IPS-18a (cell line): Measurements from ENCODE around the gene PLSCR1.

ENCODE experiments used
- H3K27ac ChIP-seq: one replicate; pipeline ENCODE4 v1.5.1; 2013; ENCODE audit warnings: low read length
- H3K27me3 ChIP-seq: one replicate; pipeline ENCODE4 v1.6.1; 2013; ENCODE audit warnings: mild to moderate bottlenecking, low read length; ENCODE audit not compliant: control insufficient read depth, insufficient read depth
- H3K36me3 ChIP-seq: one replicate; pipeline ENCODE4 v1.6.1; 2013; ENCODE audit warnings: low read depth, low read length; ENCODE audit not compliant: control insufficient read depth
- H3K4me1 ChIP-seq: one replicate; pipeline ENCODE4 v1.6.1; 2013; ENCODE audit warnings: low read depth, low read length; ENCODE audit not compliant: control insufficient read depth
- H3K4me3 ChIP-seq: one replicate; pipeline ENCODE4 v1.5.1; 2013; ENCODE audit warnings: low read length
- H3K9ac ChIP-seq: one replicate; pipeline ENCODE4 v1.6.1; 2013; ENCODE audit warnings: mild to moderate bottlenecking, low read length, moderate library complexity
- H3K9me3 ChIP-seq: one replicate; pipeline ENCODE4 v1.6.1; 2013; ENCODE audit warnings: low read depth, low read length; ENCODE audit not compliant: control insufficient read depth

Gene PLSCR1

DNA sequence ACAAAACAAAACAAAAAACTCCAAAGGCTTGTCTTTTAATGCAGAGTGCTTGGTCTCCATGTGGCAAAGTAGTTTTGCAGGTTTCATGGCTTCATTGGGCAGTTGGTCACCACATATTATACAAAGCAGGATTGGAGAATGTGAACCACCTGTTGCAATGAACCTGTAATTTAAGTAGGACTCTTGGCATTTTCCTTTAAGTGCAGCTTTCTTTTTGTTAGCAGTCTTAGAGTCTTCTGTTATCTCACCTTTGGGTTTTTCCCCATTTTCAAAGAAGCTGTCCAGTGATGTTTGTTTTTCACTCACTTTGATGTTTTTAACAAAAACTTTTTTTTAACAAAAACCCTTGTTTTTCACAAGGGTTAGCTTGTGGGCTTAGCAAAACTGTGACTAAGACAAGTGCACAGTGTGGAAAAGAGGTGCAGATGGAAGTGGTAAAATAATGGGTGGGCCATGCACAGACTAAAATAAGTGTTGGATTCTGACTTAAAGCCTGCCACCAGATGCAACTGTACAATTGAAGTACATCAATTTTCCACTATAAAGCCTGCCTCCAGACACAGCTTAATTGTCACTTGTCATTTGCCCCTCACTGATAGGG, 2.9 kb upstream of the PLSCR1 start:
- H3K36me3 ChIP-seq = no peaks in the 10 kb centered on the region
- H3K4me3 ChIP-seq = no peak overlapping the region
- peaks cover 19% of the 10 kb centered on the region for H3K4me1 ChIP-seq
- H3K9ac ChIP-seq = no peak overlapping the region
- H3K27me3 ChIP-seq = no peaks in the 10 kb centered on the region
- no peaks in the 10 kb centered on the region for H3K9me3 ChIP-seq
- no peak overlapping the region for H3K27ac ChIP-seq

DNA sequence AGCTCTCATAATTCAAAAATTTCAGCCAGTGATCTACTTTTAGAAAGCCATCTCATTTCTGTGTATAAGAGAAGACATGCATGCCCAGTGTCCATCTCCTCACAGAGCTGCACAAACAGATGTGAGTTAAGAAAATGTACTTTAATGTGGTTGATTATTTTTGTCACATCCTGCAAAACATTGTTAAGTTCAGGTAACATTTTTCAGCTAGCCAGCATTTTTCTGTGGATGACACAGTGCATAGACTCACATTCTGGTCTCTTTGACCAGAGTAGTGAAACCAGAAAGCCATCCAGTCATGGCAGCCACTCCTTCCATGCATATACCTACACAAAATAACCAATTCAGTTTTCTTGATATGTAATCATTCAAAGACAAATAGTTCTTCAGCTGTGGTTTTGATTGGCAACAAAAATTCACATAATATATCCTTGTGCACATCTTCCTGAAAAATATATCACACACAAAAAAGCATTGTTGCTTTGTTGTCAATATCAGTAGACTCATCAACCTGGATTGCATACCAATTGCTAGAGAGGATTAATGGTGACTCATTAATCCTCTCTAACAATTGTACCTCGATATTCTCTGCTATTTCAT, 2.1 kb upstream of the PLSCR1 start:
- Histone ChIP-seq H3K27me3 (no peaks in the 10 kb centered on the region), H3K36me3 (no peaks in the 10 kb centered on the region), H3K4me3 (no peak overlapping the region), H3K9ac (no peak overlapping the region), H3K27ac (no peak overlapping the region), H3K4me1 (peaks cover 22% of the 10 kb centered on the region), H3K9me3 (no peaks in the 10 kb centered on the region)

- Histone ChIP-seq H3K4me3 (peak overlapping the region; percentile 80), H3K36me3 (peaks cover 3% of the 10 kb centered on the region), H3K27ac (no peak overlapping the region), H3K9ac (peak overlapping the region; percentile 76), H3K4me1 (peaks cover 15% of the 10 kb centered on the region), H3K27me3 (no peaks in the 10 kb centered on the region), H3K9me3 (no peaks in the 10 kb centered on the region)
Observed at GRCh38 chr3:146544929-146545528, 622 bp upstream of the PLSCR1 start.

- Histone ChIP-seq H3K27me3 (no peaks in the 10 kb centered on the region), H3K9me3 (no peaks in the 10 kb centered on the region), H3K4me3 (peak overlapping the region; percentile 80), H3K9ac (peak overlapping the region; percentile 76), H3K4me1 (peaks cover 9% of the 10 kb centered on the region), H3K36me3 (peaks cover 3% of the 10 kb centered on the region), H3K27ac (no peak overlapping the region)
Observed at GRCh38 chr3:146543461-146544001, 876 bp downstream of the PLSCR1 start.

DNA sequence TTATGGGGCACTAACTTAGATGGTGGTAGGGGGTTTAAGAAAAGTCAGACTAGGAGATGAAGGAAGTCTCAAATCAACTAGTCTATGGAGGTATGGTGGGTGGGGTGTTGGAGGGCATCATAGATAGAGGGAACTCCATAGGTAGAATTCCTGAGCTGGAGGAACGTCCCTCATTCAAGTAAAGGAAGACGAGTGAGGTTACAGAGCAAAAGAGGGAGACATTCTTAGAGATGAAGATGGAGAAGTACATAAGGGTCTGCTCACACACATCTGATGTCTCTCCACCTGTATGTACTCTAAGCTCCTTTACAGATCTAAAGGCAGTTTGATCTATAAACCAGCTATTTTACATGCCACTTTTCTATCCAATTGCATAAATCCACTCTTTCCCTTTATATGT, 1.4 kb downstream of the PLSCR1 start:
- Histone ChIP-seq H3K27ac (no peak overlapping the region), H3K4me1 (peaks cover 9% of the 10 kb centered on the region), H3K4me3 (peak overlapping the region; percentile 80)

GRCh38 chr3:146542179-146542578, 2.2 kb downstream of the PLSCR1 start:
- Histone ChIP-seq H3K9ac (no peak overlapping the region), H3K4me3 (no peak overlapping the region), H3K36me3 (peaks cover 3% of the 10 kb centered on the region), H3K27ac (no peak overlapping the region), H3K27me3 (no peaks in the 10 kb centered on the region), H3K9me3 (no peaks in the 10 kb centered on the region), H3K4me1 (peaks cover 9% of the 10 kb centered on the region)

More for the DNA sequence above, 1.4 kb downstream of the PLSCR1 start:
- Histone ChIP-seq H3K36me3 (peaks cover 3% of the 10 kb centered on the region), H3K9ac (no peak overlapping the region), H3K9me3 (no peaks in the 10 kb centered on the region), H3K27me3 (no peaks in the 10 kb centered on the region)

DNA sequence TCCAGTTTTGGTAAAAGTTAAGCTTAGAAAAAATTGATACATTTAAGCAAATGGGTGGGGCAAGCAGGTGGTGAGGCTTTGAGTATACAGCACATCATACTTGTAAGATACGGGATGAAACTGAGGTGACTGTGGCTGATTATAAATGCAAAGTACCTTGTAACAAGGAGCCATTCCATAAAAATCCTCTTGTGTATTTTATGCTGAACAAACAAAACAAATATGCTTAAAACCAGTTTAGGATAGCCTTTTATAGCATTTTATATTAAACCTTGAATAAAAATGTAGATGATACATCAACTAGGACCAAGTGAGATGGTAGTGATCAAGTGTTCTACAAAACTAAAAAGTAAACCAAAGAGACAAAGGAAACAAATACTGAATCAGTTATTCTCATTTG, 3.4 kb downstream of the PLSCR1 start:
- Histone ChIP-seq H3K27ac (no peak overlapping the region), H3K4me1 (peaks cover 13% of the 10 kb centered on the region), H3K9me3 (no peaks in the 10 kb centered on the region), H3K9ac (no peak overlapping the region), H3K4me3 (no peak overlapping the region), H3K36me3 (peaks cover 3% of the 10 kb centered on the region), H3K27me3 (no peaks in the 10 kb centered on the region)

DNA sequence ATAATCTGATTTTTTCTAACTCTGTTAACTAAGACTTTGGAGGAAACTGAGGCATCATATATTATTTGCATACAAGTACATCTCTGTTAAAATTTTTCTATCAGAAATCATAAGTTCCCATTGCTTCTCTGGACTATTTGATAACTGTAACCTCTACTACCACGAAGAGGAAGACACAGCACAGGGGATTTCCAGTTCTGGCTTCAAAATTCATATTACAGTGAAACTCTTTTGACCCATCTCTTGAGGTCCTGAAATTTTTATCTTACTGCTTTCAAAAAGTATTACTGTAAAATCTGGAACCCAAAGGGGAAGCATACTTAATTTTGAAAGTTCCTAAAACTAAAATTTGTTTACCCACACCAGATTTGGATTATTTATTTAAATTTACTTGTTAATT, 4.2 kb downstream of the PLSCR1 start:
- Histone ChIP-seq H3K9ac (no peak overlapping the region), H3K36me3 (peaks cover 3% of the 10 kb centered on the region), H3K4me1 (peaks cover 14% of the 10 kb centered on the region), H3K9me3 (no peaks in the 10 kb centered on the region), H3K27ac (no peak overlapping the region), H3K27me3 (no peaks in the 10 kb centered on the region), H3K4me3 (no peak overlapping the region)

DNA sequence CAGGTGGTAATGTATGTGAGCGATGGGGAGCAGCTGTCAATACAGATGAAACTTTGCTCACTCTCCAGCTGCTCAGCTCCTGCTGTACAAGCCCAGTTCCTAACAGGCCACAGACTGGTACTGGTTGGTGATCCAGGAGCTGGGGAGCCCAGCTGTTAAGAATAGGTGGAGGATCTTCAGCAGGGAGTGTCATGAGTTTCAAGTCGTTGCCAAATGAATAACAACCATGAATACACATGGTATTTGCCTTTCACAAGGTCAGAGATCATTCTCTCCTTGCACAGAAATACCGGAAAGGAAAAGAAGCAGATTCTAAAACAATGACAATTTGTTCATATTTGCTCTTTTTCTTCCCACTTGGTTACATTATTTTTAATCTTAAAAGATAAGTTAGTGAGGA, 5.1 kb downstream of the PLSCR1 start:
- H3K36me3 ChIP-seq = peaks cover 3% of the 10 kb centered on the region

GRCh38 chr3:146537603-146538002, 6.8 kb downstream of the PLSCR1 start:
- peaks cover 19% of the 10 kb centered on the region for H3K4me1 ChIP-seq
- no peaks in the 10 kb centered on the region for H3K27me3 ChIP-seq
- H3K9me3 ChIP-seq = no peaks in the 10 kb centered on the region
- H3K36me3 ChIP-seq = peaks cover 3% of the 10 kb centered on the region
- H3K27ac ChIP-seq = no peak overlapping the region
- no peak overlapping the region for H3K4me3 ChIP-seq
- no peak overlapping the region for H3K9ac ChIP-seq

More for the DNA sequence above, 5.1 kb downstream of the PLSCR1 start:
- Histone ChIP-seq H3K4me3 (no peak overlapping the region), H3K9ac (no peak overlapping the region), H3K27me3 (no peaks in the 10 kb centered on the region), H3K9me3 (no peaks in the 10 kb centered on the region), H3K4me1 (peaks cover 18% of the 10 kb centered on the region), H3K27ac (no peak overlapping the region)

GRCh38 chr3:146536681-146537080, 7.7 kb downstream of the PLSCR1 start:
- Histone ChIP-seq H3K4me1 (peaks cover 25% of the 10 kb centered on the region), H3K27ac (no peak overlapping the region), H3K9ac (no peak overlapping the region), H3K36me3 (peaks cover 6% of the 10 kb centered on the region), H3K4me3 (no peak overlapping the region), H3K9me3 (no peaks in the 10 kb centered on the region), H3K27me3 (no peaks in the 10 kb centered on the region)
